ENCODE data around the gene KDM7A. TPM values are rescaled to one million over a fixed set of nuclear protein-coding genes. Genes with fewer than 3 reads are reported as not detected.

KDM7A gene
- total RNA-seq, 1 donor from 2014 or later = 16.3 TPM

GRCh38 chr7:140059273-140060242 lies 117.2 kb downstream of the KDM7A start:
- DNase-seq (ENCODE audit: low spot score in 2 of 2) (no peak), FAIRE-seq (no peak)

- no peak for DNase-seq (ENCODE audit: low spot score in 2 of 2)
- no peak for FAIRE-seq
Measured at GRCh38 chr7:140058517-140058916, 118.3 kb downstream of the KDM7A start.

- DNase-seq (ENCODE audit: low spot score in 2 of 2) = no peak
- no peak for FAIRE-seq
Measured at GRCh38 chr7:140057143-140057535, 119.6 kb downstream of the KDM7A start.

- FAIRE-seq (no peak), DNase-seq (ENCODE audit: low spot score in 2 of 2) (no peak)
Measured at GRCh38 chr7:140056431-140057142, 120.2 kb downstream of the KDM7A start.

- FAIRE-seq (no peak), DNase-seq (ENCODE audit: low spot score in 2 of 2) (no peak)
Measured at GRCh38 chr7:140055833-140056232, 121.0 kb downstream of the KDM7A start.

GRCh38 chr7:140054751-140055150 lies 122.0 kb downstream of the KDM7A start:
- no peak for DNase-seq (ENCODE audit: low spot score in 2 of 2)

GRCh38 chr7:140053812-140054539 lies 122.8 kb downstream of the KDM7A start:
- DNase-seq (ENCODE audit: low spot score in 2 of 2) (no peak), FAIRE-seq (no peak)

More at GRCh38 chr7:140054751-140055150, 122.0 kb downstream of the KDM7A start:
- FAIRE-seq = no peak

GRCh38 chr7:140051820-140052219 lies 125.0 kb downstream of the KDM7A start:
- FAIRE-seq = no peak
- DNase-seq (ENCODE audit: low spot score in 2 of 2) = no peak

GRCh38 chr7:140050100-140050499 lies 126.7 kb downstream of the KDM7A start:
- DNase-seq (ENCODE audit: low spot score in 2 of 2) (no peak), FAIRE-seq (no peak)

GRCh38 chr7:140049339-140050024 lies 127.3 kb downstream of the KDM7A start:
- DNase-seq (ENCODE audit: low spot score in 2 of 2) = no peak
- no peak for FAIRE-seq

GRCh38 chr7:140048989-140049338 lies 127.8 kb downstream of the KDM7A start:
- DNase-seq (ENCODE audit: low spot score in 2 of 2) (no peak), FAIRE-seq (no peak)

- FAIRE-seq (no peak), DNase-seq (ENCODE audit: low spot score in 2 of 2) (no peak)
Measured at GRCh38 chr7:140048138-140048537, 128.6 kb downstream of the KDM7A start.

GRCh38 chr7:140047197-140047596 lies 129.6 kb downstream of the KDM7A start:
- no peak for FAIRE-seq
- no peak for DNase-seq (ENCODE audit: low spot score in 2 of 2)

- no peak for DNase-seq (ENCODE audit: low spot score in 2 of 2)
- no peak for FAIRE-seq
Measured at GRCh38 chr7:140045697-140046096, 131.1 kb downstream of the KDM7A start.

GRCh38 chr7:140044251-140044650 lies 132.5 kb downstream of the KDM7A start:
- no peak for DNase-seq (ENCODE audit: low spot score in 2 of 2)
- no peak for FAIRE-seq

- FAIRE-seq = no peak
Measured at GRCh38 chr7:140042386-140042670, 134.5 kb downstream of the KDM7A start.

GRCh38 chr7:140041659-140042385 lies 135.0 kb downstream of the KDM7A start:
- FAIRE-seq (no peak), DNase-seq (ENCODE audit: low spot score in 2 of 2) (no peak)

More at GRCh38 chr7:140042386-140042670, 134.5 kb downstream of the KDM7A start:
- DNase-seq (ENCODE audit: low spot score in 2 of 2) = no peak

- FAIRE-seq (no peak), DNase-seq (ENCODE audit: low spot score in 2 of 2) (no peak)
Measured at GRCh38 chr7:140039896-140040295, 136.9 kb downstream of the KDM7A start.

- no peak for DNase-seq (ENCODE audit: low spot score in 2 of 2)
- no peak for FAIRE-seq
Measured at GRCh38 chr7:140039066-140039465, 137.7 kb downstream of the KDM7A start.
